ENCODE measurements around the gene CELA3B.
"Not testable (repeated sequence)": the region's sequence is repeated elsewhere in the genome, so short reads cannot be mapped to it uniquely, and the experiment has no call there.

The CELA3B gene

GRCh38 chr1:21975296-21975695 lies 1.5 kb upstream of the CELA3B start:
- not testable (repeated sequence) for DNase-seq (ENCODE audit: low read depth in 2 of 2)

GRCh38 chr1:21978209-21978608 lies 1.4 kb downstream of the CELA3B start:
- not testable (repeated sequence) for DNase-seq (ENCODE audit: low read depth in 2 of 2)

GRCh38 chr1:21980515-21981220 lies 3.8 kb downstream of the CELA3B start:
- DNase-seq (ENCODE audit: low read depth in 2 of 2) = not testable (repeated sequence)

GRCh38 chr1:21981253-21981652 lies 4.4 kb downstream of the CELA3B start:
- DNase-seq (ENCODE audit: low read depth in 2 of 2) = not testable (repeated sequence)

- not testable (repeated sequence) for DNase-seq (ENCODE audit: low read depth in 2 of 2)
Measured at GRCh38 chr1:21982122-21982521, 5.3 kb downstream of the CELA3B start.

- DNase-seq (ENCODE audit: low read depth in 2 of 2) = not testable (repeated sequence)
Measured at GRCh38 chr1:21983539-21983938, 6.7 kb downstream of the CELA3B start.

- not testable (repeated sequence) for DNase-seq (ENCODE audit: low read depth in 2 of 2)
Measured at GRCh38 chr1:21985893-21986292, 9.1 kb downstream of the CELA3B start.

- not testable (repeated sequence) for DNase-seq (ENCODE audit: low read depth in 2 of 2)
Measured at GRCh38 chr1:21986386-21986785, 9.6 kb downstream of the CELA3B start.

GRCh38 chr1:21989672-21990393 lies 13.0 kb downstream of the CELA3B start:
- DNase-seq (ENCODE audit: low read depth in 2 of 2) = not testable (repeated sequence)

GRCh38 chr1:21992186-21992585 lies 15.4 kb downstream of the CELA3B start:
- not testable (repeated sequence) for DNase-seq (ENCODE audit: low read depth in 2 of 2)

- not testable (repeated sequence) for DNase-seq (ENCODE audit: low read depth in 2 of 2)
Measured at GRCh38 chr1:21994716-21995115, 17.9 kb downstream of the CELA3B start.

GRCh38 chr1:21996663-21996970 lies 19.8 kb downstream of the CELA3B start:
- not testable (repeated sequence) for DNase-seq (ENCODE audit: low read depth in 2 of 2)

- DNase-seq (ENCODE audit: low read depth in 2 of 2) = not testable (repeated sequence)
Measured at GRCh38 chr1:21997891-21998623, 21.2 kb downstream of the CELA3B start.

- DNase-seq (ENCODE audit: low read depth in 2 of 2) = not testable (repeated sequence)
Measured at GRCh38 chr1:21998624-21999294, 21.9 kb downstream of the CELA3B start.

GRCh38 chr1:21999645-22000044 lies 22.8 kb downstream of the CELA3B start:
- DNase-seq (ENCODE audit: low read depth in 2 of 2) = not testable (repeated sequence)

- no peak for DNase-seq (ENCODE audit: low read depth in 2 of 2)
Measured at GRCh38 chr1:22001409-22001808, 24.6 kb downstream of the CELA3B start, which contains the start of gene CELA3A. Gene CELA3A, plus strand, starts transcription at chr1:22001657. Its CDS starts 18 bp downstream, at chr1:22001675.

- not testable (repeated sequence) for DNase-seq (ENCODE audit: low read depth in 2 of 2)
Measured at GRCh38 chr1:22002461-22002860, 25.6 kb downstream of the CELA3B start.

GRCh38 chr1:22002875-22003274 lies 26.1 kb downstream of the CELA3B start:
- not testable (repeated sequence) for DNase-seq (ENCODE audit: low read depth in 2 of 2)

- DNase-seq (ENCODE audit: low read depth in 2 of 2) = not testable (repeated sequence)
Measured at GRCh38 chr1:22003959-22004358, 27.1 kb downstream of the CELA3B start.

GRCh38 chr1:22005261-22006149 lies 28.7 kb downstream of the CELA3B start:
- not testable (repeated sequence) for DNase-seq (ENCODE audit: low read depth in 2 of 2)

GRCh38 chr1:22006736-22007135 lies 29.9 kb downstream of the CELA3B start:
- DNase-seq (ENCODE audit: low read depth in 2 of 2) = not testable (repeated sequence)
